ENCODE results near the gene GABRB3.

DNA sequence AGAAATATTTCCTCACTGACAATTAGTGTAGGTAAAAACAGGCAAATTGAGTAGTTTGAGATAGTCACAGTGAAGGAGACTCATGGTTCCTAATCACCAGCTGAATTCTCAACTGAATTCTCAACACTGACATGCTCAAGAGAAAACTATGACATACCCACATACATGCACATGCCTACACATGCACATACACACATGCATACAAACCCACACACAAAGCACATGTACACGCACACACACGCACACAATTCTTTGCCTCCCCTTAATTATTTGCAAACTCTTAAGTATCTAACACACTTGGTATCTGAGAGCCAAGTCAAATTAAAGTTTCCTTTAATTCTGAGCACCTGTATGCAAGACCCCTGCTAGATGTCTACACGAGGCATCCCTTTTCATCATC is 111.8 kb downstream of the GABRB3 start:
- TF ChIP-seq, protein P1, sequence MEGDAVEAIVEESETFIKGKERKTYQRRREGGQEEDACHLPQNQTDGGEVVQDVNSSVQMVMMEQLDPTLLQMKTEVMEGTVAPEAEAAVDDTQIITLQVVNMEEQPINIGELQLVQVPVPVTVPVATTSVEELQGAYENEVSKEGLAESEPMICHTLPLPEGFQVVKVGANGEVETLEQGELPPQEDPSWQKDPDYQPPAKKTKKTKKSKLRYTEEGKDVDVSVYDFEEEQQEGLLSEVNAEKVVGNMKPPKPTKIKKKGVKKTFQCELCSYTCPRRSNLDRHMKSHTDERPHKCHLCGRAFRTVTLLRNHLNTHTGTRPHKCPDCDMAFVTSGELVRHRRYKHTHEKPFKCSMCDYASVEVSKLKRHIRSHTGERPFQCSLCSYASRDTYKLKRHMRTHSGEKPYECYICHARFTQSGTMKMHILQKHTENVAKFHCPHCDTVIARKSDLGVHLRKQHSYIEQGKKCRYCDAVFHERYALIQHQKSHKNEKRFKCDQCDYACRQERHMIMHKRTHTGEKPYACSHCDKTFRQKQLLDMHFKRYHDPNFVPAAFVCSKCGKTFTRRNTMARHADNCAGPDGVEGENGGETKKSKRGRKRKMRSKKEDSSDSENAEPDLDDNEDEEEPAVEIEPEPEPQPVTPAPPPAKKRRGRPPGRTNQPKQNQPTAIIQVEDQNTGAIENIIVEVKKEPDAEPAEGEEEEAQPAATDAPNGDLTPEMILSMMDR (IDR thresholded peaks at IDR 0.05), result no peak
- no peak for TF ChIP-seq POLR2A (IDR thresholded peaks at IDR 0.05)
